Measurements from ENCODE around the gene ANXA6.

DNA sequence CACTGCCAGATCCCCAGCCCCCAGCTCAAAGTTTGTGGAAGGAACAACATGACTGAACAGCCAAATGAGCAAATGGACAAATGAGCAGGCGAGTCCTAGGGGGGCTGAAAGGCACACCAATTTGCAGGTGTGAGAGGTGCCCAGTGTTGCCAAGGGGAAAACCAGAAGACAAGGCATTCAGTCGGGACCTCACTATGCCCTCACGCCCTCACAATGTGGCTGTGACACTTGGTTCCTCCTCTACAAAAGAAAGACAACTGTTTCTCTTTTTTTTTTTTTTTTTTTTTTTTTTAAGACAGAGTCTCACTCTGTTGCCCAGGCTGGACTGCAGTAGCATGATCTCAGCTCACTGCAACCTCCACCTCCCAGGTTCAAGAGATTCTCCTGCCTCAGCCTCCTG is 104.7 kb downstream of the ANXA6 start:
- no peak for TF ChIP-seq CTCF (IDR thresholded peaks at IDR 0.05; ENCODE audit: borderline replicate concordance, extremely low read depth, low read length, poor library complexity, severe bottlenecking)
- no peak for TF ChIP-seq EZH2 (IDR thresholded peaks at IDR 0.05; ENCODE audit: borderline replicate concordance, low read depth, low read length, severe bottlenecking)
